GM12865 (cell line): ENCODE results near the gene TMEM247.

Source experiments
- DNase-seq: peaks from one replicate; pipeline ENCODE4 v3.0.0; 2010; ENCODE audit warnings: low read depth
- H3K4me3 ChIP-seq: 2 replicates; pipeline ENCODE4 v1.5.1; 2011; ENCODE audit warnings: mild to moderate bottlenecking, low read depth, low read length, control low read depth
- TF ChIP-seq, protein P1 (sequence below): IDR thresholded peaks from 2 replicates; pipeline ENCODE4 v1.5.1; 2011; ENCODE audit warnings: low read length, control low read depth, low read depth, inconsistent platforms; ENCODE audit not compliant: insufficient read depth; ENCODE audit errors: missing control alignments

The TMEM247 gene

GRCh38 chr2:46502291-46502885 lies 23.0 kb downstream of the TMEM247 start:
- H3K4me3 ChIP-seq, result no peak overlapping the region
- TF ChIP-seq, protein P1, sequence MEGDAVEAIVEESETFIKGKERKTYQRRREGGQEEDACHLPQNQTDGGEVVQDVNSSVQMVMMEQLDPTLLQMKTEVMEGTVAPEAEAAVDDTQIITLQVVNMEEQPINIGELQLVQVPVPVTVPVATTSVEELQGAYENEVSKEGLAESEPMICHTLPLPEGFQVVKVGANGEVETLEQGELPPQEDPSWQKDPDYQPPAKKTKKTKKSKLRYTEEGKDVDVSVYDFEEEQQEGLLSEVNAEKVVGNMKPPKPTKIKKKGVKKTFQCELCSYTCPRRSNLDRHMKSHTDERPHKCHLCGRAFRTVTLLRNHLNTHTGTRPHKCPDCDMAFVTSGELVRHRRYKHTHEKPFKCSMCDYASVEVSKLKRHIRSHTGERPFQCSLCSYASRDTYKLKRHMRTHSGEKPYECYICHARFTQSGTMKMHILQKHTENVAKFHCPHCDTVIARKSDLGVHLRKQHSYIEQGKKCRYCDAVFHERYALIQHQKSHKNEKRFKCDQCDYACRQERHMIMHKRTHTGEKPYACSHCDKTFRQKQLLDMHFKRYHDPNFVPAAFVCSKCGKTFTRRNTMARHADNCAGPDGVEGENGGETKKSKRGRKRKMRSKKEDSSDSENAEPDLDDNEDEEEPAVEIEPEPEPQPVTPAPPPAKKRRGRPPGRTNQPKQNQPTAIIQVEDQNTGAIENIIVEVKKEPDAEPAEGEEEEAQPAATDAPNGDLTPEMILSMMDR, result no peak
- no peak for DNase-seq

DNA sequence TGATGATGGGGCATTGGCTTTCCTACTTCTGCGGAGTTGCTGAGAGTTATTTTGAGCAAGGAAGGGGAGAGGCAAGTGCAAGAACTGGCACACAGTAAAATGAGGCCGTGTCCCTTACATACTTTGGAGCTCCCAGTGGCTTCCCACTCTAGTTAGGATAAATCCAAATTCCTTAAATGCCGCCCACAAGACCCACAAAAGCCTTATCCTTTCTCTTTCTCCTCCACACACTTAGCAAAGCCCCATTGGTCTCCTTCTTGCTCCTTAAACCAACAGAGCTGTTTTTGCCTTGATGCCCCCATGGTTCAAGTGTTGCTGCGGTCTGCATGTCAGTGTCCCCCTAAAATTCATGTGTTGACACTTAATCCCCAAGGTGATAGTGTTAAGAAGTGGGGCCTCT lies 24.3 kb downstream of the TMEM247 start:
- TF ChIP-seq, protein P1, result no peak
- H3K4me3 ChIP-seq, result no peak overlapping the region
- no peak for DNase-seq

- no peak overlapping the region for H3K4me3 ChIP-seq
- TF ChIP-seq, protein P1, result no peak
- DNase-seq, result no peak
Measured at GRCh38 chr2:46504221-46504620, 24.9 kb downstream of the TMEM247 start.

DNA sequence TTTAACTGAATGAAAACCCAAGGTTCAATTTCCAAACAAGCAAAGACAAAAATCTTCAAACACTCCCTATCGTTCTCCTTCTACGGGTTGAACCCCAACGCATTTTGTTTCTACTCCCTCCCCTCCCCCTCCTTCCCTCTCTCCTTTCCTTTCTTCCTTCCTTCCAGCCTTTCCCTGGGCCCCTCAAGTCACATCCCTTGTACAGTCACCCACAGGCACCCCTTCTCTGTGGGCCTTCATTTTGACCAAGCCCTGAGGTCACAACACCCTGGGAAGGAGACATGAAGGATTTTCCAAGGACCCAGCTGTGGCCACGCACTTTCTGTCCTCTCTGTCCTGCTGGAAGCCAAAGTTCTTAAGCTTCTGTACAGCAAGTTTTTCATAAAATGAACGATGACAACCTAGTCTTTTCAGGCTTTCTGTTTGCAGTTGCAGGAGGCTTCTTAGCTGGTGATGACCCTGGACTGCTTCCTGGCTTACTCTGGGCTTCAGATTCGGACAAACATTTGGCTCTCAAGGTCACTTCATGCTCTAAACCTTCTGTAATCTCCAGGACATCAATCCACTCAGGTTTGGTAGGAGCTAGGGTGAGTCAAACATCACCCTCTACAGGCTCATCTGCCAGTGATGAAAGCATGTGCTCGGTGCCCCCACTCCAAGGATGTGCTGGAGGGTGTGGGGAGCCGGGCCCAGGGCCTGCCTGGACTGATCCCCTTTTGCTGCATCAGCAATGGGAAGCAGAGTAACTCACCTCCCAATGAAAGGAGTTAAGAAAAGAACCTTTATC lies 25.5 kb downstream of the TMEM247 start:
- TF ChIP-seq, protein P1, result no peak
- no peak for DNase-seq
- H3K4me3 ChIP-seq, result no peak overlapping the region

DNA sequence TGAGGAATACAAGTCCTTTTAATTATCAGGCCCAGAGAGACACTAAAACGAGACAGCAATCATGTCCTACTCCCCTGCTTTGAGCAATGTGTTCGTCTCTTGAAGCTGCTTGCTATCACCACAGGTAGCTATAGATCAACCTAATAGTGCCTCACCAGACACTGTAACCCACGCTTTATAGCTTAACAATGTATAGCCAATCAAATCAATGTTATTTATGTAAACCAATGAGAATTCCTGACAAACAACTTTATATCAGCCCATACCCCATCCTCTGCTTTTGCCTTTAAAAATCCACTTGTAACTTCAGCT lies 26.1 kb downstream of the TMEM247 start:
- DNase-seq, result no peak
- TF ChIP-seq, protein P1, result no peak

GRCh38 chr2:46506131-46506706 lies 26.9 kb downstream of the TMEM247 start:
- DNase-seq, result no peak
- H3K4me3 ChIP-seq, result no peak overlapping the region
- TF ChIP-seq, protein P1, result no peak

More for the DNA sequence above, 26.1 kb downstream of the TMEM247 start:
- no peak overlapping the region for H3K4me3 ChIP-seq
